BLaER1 treated with 17β-estradiol and CSF1 and Interleukin-3, amounts not matched to agents 10 nM and 100 nM (cell line): Measurements from ENCODE around the gene ROBO2.
A peak's percentile ranks its signal among the peaks of the same experiment; 100 is the strongest.

Experiments
- H3K27ac ChIP-seq, 11 experiments: shearing (Covaris generic); formaldehyde crosslinking; 2 replicates each; pipeline ENCODE4 v1.8.1; 2022
- H3K27me3 ChIP-seq, 11 experiments: shearing (Covaris generic); formaldehyde crosslinking; 2 replicates each; pipeline ENCODE4 v1.8.1; 2022
- H3K36me3 ChIP-seq, 11 experiments: shearing (Covaris generic); formaldehyde crosslinking; 2 replicates each; pipeline ENCODE4 v1.8.1; 2022
- H3K4me1 ChIP-seq, 10 experiments: shearing (Covaris generic); formaldehyde crosslinking; 2 replicates each; pipeline ENCODE4 v1.8.1; 2022
- H3K4me2 ChIP-seq, 11 experiments: shearing (Covaris generic); formaldehyde crosslinking; 2 replicates each; pipeline ENCODE4 v1.8.1; 2022
- H3K4me3 ChIP-seq, 10 experiments: shearing (Covaris generic); formaldehyde crosslinking; 2 replicates each; pipeline ENCODE4 v1.8.1; 2022
- H3K9ac ChIP-seq, 11 experiments: shearing (Covaris generic); formaldehyde crosslinking; 2 replicates each; pipeline ENCODE4 v1.8.1; 2022
- H3K9me3 ChIP-seq, 11 experiments: shearing (Covaris generic); formaldehyde crosslinking; replicated peaks in 1 of 11; 2 replicates each; pipeline ENCODE4 v1.8.1; 2022
- H4K20me1 ChIP-seq, 11 experiments: shearing (Covaris generic); formaldehyde crosslinking; 2 replicates each; pipeline ENCODE4 v1.8.1; 2022
- Cebpa-rat ChIP-seq, 11 experiments: shearing (Covaris generic); IDR thresholded peaks; 2 replicates each; pipeline ENCODE4 v1.8.1; 2022

ROBO2 gene

DNA sequence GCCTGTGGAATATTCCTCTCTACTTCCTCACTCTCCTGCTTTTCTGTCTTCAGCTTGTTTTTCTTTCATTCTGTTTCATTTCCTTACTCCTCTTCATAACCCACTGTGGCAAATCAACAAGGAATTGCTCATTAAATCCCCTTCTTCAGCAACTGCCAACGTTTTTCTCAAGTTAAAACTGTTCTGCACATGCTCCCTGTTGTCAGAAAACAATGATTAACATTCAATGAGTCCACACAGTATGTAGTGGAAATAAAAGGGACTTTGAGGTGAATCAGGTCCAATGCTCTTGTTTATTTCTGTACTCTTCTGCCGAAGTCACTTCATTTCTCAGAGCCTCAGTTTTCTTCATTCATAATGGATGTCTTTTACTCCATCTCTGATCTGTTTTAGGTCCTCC, 11.9 kb upstream of the ROBO2 start:
- Histone ChIP-seq H3K36me3 (no peaks in the 10 kb centered on the region), H3K9ac (no peak overlapping the region), H3K9me3 (0 out of 22 replicates have a peak, but pooled peaks cover 0 to 2% (median 0%) of the 10 kb centered on the region in 11 experiments), H3K4me1 (no peaks in the 10 kb centered on the region), H3K27me3 (no peaks in the 10 kb centered on the region), H3K4me3 (no peak overlapping the region), H3K27ac (no peak overlapping the region), H4K20me1 (no peaks in the 10 kb centered on the region), H3K4me2 (0 out of 22 replicates have a peak overlapping the region, but pooled peaks of 1 of the 11 experiments have one; percentile 4)
- TF ChIP-seq Cebpa-rat (IDR thresholded peaks at IDR 0.05), result no peak

DNA sequence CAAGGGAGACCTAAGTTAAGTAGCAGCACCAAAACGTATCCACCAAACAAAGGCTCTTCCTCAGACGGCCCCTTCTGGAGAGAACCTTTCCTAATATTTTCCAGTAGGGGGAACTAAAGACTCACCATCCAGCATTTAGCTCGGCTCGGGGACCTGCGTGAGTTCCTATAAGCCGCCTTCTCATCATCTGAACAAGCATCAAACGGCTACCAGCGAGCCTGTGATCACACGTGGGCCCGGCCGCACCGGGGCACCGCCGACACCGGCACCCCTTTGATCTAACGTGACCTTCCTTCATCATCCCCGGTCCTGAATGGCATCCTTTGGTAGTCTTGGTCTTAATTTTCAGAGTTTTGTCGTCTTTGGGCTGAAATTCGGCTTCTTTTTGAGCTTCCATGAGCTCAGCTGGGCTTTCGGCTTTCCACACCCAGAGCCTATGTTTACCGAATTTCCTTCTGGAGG, 1.4 kb upstream of the ROBO2 start:
- H3K27ac ChIP-seq, result no peak overlapping the region
- H3K4me2 ChIP-seq, result peak overlapping the region; percentile 55 to 84 (median 64)

DNA sequence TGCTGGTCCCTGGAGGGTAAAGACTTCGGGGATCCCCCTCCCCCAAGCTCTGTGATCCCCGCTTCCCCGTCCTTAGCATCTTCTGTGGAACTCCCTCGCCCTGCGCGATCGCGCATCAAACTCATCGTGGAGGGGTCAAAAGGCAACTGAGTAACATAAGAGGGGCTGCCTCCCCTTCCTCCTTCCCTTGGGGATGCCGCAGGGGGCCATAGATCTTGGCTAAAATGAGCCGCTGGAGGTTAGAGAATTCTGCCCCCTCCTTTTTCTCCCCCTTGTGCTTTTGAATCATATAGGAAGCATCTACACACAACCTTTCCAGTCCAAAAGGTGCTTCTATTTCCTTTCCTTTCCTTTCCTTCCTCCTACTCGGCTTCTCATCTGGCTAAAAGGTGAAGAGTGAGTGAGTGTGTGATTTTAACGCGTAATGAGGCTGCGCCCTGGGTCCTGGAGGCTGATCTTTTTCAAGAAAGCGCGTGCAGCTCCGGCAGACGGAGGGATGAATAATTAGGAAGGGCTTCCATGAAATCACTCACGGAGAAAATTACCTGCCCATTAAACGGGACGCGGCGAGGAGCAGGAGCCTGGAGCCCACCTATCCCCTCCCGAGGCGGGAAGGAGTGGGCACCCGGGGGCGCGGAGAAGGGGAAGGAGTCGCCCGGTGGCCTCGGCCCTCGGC, 831 bp upstream of the ROBO2 start:
- no peaks in the 10 kb centered on the region for H3K36me3 ChIP-seq
- no peak overlapping the region for H3K27ac ChIP-seq
- peak overlapping the region; percentile 55 to 84 (median 64) for H3K4me2 ChIP-seq
- peaks cover 0 to 9% (median 5%) of the 10 kb centered on the region in 10 experiments; a peak in 7 of 20 replicates for H3K4me1 ChIP-seq
- no peak overlapping the region for H3K9ac ChIP-seq
- peak overlapping the region; percentile 40 to 62 (median 52); a peak in 19 of 20 replicates for H3K4me3 ChIP-seq
- H3K9me3 ChIP-seq, result peaks cover 0 to 13% (median 6%) of the 10 kb centered on the region in 11 experiments; a peak in 6 of 22 replicates
- no peak for TF ChIP-seq Cebpa-rat (IDR thresholded peaks at IDR 0.05)
- peaks cover 34 to 43% (median 39%) of the 10 kb centered on the region in 11 experiments for H3K27me3 ChIP-seq
- H4K20me1 ChIP-seq, result peaks cover 0 to 4% (median 0%) of the 10 kb centered on the region in 11 experiments; a peak in 2 of 22 replicates

More for the DNA sequence above, 1.4 kb upstream of the ROBO2 start:
- H3K4me1 ChIP-seq, result peaks cover 0 to 9% (median 5%) of the 10 kb centered on the region in 10 experiments; a peak in 7 of 20 replicates
- H3K36me3 ChIP-seq, result no peaks in the 10 kb centered on the region
- no peak overlapping the region for H3K9ac ChIP-seq
- peaks cover 0 to 13% (median 6%) of the 10 kb centered on the region in 11 experiments; a peak in 6 of 22 replicates for H3K9me3 ChIP-seq
- peaks cover 0 to 4% (median 0%) of the 10 kb centered on the region in 11 experiments; a peak in 2 of 22 replicates for H4K20me1 ChIP-seq
- no peak for TF ChIP-seq Cebpa-rat (IDR thresholded peaks at IDR 0.05)
- peaks cover 34 to 43% (median 39%) of the 10 kb centered on the region in 11 experiments for H3K27me3 ChIP-seq
- peak overlapping the region in 9 of 10 experiments; percentile 27 to 59 (median 51); a peak in 14 of 20 replicates for H3K4me3 ChIP-seq

DNA sequence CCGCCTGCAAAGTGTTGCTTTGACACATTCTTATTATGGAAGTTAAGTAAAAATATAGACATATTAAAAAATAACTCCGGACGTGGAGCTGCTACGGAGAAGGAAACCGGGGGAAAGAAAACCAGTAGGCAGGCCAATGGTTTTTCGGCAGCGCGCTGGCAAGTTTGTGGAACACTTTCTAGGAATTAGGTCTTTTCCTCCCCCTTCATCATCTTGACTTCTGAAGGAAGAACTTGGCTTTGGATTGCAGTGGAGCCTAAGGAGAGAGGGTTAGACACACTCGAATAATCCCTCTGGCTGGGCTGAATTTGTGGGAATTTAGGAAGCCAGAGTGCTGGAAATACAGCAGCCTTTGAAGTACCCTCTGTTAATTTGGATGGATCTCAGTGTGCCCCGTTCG, 317 bp downstream of the ROBO2 start:
- no peak overlapping the region for H3K27ac ChIP-seq
- H3K36me3 ChIP-seq, result no peaks in the 10 kb centered on the region
- H3K9ac ChIP-seq, result no peak overlapping the region
- H4K20me1 ChIP-seq, result peaks cover 0 to 4% (median 0%) of the 10 kb centered on the region in 11 experiments; a peak in 2 of 22 replicates
- H3K9me3 ChIP-seq, result peaks cover 0 to 13% (median 6%) of the 10 kb centered on the region in 11 experiments; a peak in 6 of 22 replicates
- H3K27me3 ChIP-seq, result peaks cover 34 to 43% (median 39%) of the 10 kb centered on the region in 11 experiments
- peak overlapping the region in 5 of 11 experiments; percentile 27 to 82 (median 64); a peak in 3 of 22 replicates for H3K4me2 ChIP-seq
- no peak for TF ChIP-seq Cebpa-rat (IDR thresholded peaks at IDR 0.05)
- peak overlapping the region in 4 of 10 experiments; percentile 43 to 62 (median 56); a peak in 3 of 20 replicates for H3K4me3 ChIP-seq
- H3K4me1 ChIP-seq, result peaks cover 0 to 9% (median 5%) of the 10 kb centered on the region in 10 experiments; a peak in 7 of 20 replicates

DNA sequence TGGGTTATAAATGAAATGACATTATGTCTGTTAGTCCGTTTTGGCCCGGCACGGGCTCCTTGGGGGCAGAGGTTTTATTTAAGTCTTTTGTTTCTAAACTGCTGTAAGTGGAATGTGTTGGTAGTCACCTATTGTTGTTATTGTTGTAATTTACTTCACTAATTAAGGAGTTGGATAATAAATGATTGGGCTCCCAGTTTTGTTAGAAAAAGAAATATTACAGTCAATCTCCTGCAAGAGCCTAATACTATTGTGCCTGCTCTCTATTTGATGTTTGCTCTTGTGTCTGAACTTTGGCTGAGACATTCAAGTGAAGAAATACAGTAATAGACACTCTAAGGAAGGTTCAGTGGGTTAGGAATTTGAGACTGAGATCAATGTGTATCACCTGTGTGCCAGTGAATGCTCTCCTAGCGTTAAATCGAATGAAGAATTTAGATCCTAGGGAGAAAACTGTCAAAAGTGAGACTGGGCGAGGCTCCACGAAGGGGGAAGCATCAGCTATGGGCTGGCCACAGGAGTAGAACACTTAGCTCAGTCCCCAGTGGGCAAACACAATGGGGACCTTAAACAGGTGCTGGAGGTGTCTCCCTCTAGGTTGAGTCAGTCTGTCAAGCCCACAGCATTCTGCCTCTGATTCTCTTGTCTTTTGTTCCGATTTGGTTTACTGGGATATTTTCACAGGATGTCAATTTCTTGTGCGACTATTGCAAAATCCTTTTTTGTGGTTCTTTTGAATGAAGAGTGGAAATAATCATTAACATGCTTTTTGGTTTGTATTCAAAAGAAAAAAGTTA, 1.2 kb downstream of the ROBO2 start:
- H3K4me3 ChIP-seq, result no peak overlapping the region
- no peak overlapping the region for H3K27ac ChIP-seq
- H3K9ac ChIP-seq, result no peak overlapping the region
- no peaks in the 10 kb centered on the region for H3K36me3 ChIP-seq
- peaks cover 0 to 9% (median 5%) of the 10 kb centered on the region in 10 experiments; a peak in 7 of 20 replicates for H3K4me1 ChIP-seq
- H4K20me1 ChIP-seq, result peaks cover 0 to 4% (median 0%) of the 10 kb centered on the region in 11 experiments; a peak in 2 of 22 replicates
- no peak for TF ChIP-seq Cebpa-rat (IDR thresholded peaks at IDR 0.05)
- peaks cover 0 to 13% (median 6%) of the 10 kb centered on the region in 11 experiments; a peak in 6 of 22 replicates for H3K9me3 ChIP-seq
- H3K27me3 ChIP-seq, result peaks cover 34 to 43% (median 39%) of the 10 kb centered on the region in 11 experiments
- no peak overlapping the region for H3K4me2 ChIP-seq

DNA sequence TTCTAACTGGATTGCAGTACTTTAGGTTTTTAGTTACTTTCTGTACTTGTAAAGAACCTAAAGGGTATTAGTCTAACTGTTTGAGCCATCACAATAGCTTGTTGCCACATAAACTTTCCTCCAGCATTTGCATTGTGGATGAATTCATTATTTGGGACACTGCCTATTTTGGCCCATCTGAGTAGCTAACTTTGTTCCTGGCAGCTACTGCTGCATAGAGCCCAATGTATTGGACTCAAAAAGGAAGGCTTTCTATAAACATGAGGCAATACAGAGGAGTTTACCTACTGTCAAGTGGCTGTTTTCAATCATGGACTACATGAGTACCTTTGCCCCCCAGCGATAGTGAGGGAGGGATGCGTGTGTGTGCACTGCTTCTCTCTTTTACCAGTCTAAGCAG, 1.9 kb downstream of the ROBO2 start:
- no peaks in the 10 kb centered on the region for H3K36me3 ChIP-seq
- H3K4me1 ChIP-seq, result peaks cover 0 to 9% (median 5%) of the 10 kb centered on the region in 10 experiments; a peak in 7 of 20 replicates
- no peak overlapping the region for H3K4me3 ChIP-seq
- no peak overlapping the region for H3K27ac ChIP-seq
- no peak overlapping the region for H3K4me2 ChIP-seq
- no peak for TF ChIP-seq Cebpa-rat (IDR thresholded peaks at IDR 0.05)
- H4K20me1 ChIP-seq, result peaks cover 0 to 4% (median 0%) of the 10 kb centered on the region in 11 experiments; a peak in 2 of 22 replicates
- no peak overlapping the region for H3K9ac ChIP-seq
- H3K27me3 ChIP-seq, result peaks cover 34 to 43% (median 39%) of the 10 kb centered on the region in 11 experiments
- peaks cover 0 to 13% (median 6%) of the 10 kb centered on the region in 11 experiments; a peak in 6 of 22 replicates for H3K9me3 ChIP-seq

DNA sequence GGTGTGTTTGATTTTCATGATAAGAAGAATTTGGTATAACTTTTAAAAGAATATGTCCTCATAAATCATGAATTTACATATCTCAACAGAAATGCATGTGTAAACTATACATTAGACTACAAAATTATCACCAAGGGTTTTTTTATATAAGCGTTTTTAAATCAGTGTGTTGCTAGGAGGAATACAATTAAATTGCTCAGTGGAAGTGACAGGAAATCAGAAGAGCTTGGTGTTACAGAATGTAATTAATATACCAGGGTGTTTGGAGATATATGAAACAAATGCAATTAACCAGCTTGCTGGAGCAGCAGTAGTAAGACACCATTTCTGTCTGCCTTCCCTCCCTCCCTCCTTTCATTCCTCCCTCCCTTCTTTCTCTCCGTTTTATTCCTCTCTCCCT, 2.4 kb downstream of the ROBO2 start:
- Histone ChIP-seq H3K9me3 (peaks cover 0 to 13% (median 6%) of the 10 kb centered on the region in 11 experiments; a peak in 6 of 22 replicates), H3K4me2 (no peak overlapping the region), H3K4me3 (no peak overlapping the region), H3K27me3 (peaks cover 34 to 43% (median 39%) of the 10 kb centered on the region in 11 experiments), H3K36me3 (no peaks in the 10 kb centered on the region), H3K9ac (no peak overlapping the region), H3K4me1 (peaks cover 0 to 9% (median 5%) of the 10 kb centered on the region in 10 experiments; a peak in 7 of 20 replicates), H4K20me1 (peaks cover 0 to 4% (median 0%) of the 10 kb centered on the region in 11 experiments; a peak in 2 of 22 replicates), H3K27ac (no peak overlapping the region)
- no peak for TF ChIP-seq Cebpa-rat (IDR thresholded peaks at IDR 0.05)

DNA sequence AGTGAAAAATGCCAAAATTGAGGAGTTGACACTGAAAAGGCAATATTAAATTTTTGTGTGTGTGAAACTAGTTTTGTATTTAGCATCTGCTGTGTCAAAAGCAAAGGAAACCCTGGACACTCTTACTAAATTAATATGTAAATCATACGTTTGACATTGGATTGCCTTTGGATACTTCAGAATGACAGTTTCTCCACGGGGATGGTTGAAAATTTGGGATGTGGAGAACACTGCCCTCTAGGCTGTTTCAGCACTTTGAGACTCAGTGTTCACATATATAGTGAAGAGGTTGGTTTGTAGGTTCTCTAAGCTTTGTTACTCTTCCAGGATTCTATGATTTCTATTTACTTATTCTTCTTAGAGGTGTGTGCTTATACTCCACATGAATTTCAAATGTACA, 3.0 kb downstream of the ROBO2 start:
- H3K36me3 ChIP-seq, result no peaks in the 10 kb centered on the region
- H3K4me1 ChIP-seq, result peaks cover 0 to 9% (median 5%) of the 10 kb centered on the region in 10 experiments; a peak in 7 of 20 replicates
- H4K20me1 ChIP-seq, result peaks cover 0 to 4% (median 0%) of the 10 kb centered on the region in 11 experiments; a peak in 2 of 22 replicates
- no peak overlapping the region for H3K9ac ChIP-seq
- H3K4me2 ChIP-seq, result no peak overlapping the region
- H3K27me3 ChIP-seq, result peaks cover 34 to 42% (median 39%) of the 10 kb centered on the region in 11 experiments
- no peak overlapping the region for H3K4me3 ChIP-seq
- H3K9me3 ChIP-seq, result peaks cover 0 to 13% (median 6%) of the 10 kb centered on the region in 11 experiments; a peak in 6 of 22 replicates
- no peak for TF ChIP-seq Cebpa-rat (IDR thresholded peaks at IDR 0.05)
- no peak overlapping the region for H3K27ac ChIP-seq
